ENCODE measurements around the gene PHYKPL.

Gene PHYKPL

DNA sequence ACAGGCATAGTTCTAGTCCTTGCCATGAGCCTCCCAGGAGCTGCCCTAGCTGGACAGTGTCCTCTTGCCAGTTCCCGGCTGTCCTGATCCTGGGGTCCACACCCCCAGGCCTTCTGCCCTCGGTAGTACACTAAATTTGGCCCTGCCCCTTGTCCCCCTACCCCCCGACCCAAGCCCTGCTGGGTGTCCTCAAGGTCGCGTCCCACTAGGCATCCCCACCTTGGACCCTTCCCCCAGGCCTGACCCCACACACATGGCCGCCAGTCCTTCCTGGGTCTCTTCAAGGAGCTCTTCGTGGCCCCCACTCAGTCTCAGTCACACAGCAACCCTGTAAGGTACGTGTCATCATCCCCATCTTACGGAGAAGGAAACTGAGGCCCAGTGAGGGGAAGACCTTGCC lies 40.0 kb upstream of the PHYKPL start:
- in situ Hi-C loops (cut with HindIII; ENCODE audit: low sequenced_read_pairs), result no loop called here
- no peak overlapping the region for H3K4me3 ChIP-seq (ENCODE audit: low read depth, low read length)
- DNase-seq (ENCODE audit: low read depth), result no peak
- TF ChIP-seq, protein P1, sequence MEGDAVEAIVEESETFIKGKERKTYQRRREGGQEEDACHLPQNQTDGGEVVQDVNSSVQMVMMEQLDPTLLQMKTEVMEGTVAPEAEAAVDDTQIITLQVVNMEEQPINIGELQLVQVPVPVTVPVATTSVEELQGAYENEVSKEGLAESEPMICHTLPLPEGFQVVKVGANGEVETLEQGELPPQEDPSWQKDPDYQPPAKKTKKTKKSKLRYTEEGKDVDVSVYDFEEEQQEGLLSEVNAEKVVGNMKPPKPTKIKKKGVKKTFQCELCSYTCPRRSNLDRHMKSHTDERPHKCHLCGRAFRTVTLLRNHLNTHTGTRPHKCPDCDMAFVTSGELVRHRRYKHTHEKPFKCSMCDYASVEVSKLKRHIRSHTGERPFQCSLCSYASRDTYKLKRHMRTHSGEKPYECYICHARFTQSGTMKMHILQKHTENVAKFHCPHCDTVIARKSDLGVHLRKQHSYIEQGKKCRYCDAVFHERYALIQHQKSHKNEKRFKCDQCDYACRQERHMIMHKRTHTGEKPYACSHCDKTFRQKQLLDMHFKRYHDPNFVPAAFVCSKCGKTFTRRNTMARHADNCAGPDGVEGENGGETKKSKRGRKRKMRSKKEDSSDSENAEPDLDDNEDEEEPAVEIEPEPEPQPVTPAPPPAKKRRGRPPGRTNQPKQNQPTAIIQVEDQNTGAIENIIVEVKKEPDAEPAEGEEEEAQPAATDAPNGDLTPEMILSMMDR (IDR thresholded peaks at IDR 0.05; ENCODE audit: low read depth, low read length, missing control alignments), result no peak

DNA sequence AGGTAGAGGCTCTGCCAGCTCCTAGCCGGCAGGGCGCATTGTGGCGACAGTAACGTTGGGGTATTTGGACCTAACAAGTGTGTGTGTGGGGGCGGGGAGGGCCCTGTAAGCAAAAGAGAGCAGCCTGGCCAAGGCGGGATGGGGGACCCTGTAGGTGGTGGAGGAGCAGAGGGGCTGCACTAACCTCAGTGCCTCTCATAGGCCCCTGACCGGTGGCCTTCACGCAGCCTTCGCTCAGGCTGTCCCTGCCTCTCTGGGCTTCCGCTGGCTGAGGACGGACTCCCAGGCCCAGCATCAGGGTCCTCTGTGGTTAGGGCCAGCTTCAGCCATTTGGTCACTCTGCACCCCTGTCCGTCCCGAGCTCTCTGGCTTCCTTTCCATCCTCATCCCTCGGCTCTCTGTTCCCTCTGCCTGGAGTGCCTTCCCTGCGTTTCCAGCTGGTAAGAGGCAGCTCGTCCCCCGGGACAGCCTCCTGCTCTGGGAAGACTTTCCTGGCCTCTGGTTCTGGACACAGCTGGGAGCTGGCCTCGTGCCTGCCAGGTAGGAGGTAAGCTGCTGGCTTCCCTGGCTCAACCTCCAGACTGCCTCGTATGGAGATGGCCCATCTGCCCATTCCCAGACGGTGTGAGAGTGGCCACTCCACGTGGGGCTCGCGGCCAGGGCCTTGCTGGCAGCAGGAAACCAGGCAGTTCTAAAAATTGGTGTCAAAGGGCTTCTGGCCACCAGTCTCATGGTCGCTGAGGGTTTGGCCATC lies 39.3 kb upstream of the PHYKPL start:
- no peak overlapping the region for H3K4me3 ChIP-seq (ENCODE audit: low read depth, low read length)
- TF ChIP-seq, protein P1 (IDR thresholded peaks at IDR 0.05; ENCODE audit: low read depth, low read length, missing control alignments), result no peak
- in situ Hi-C loops (cut with HindIII; ENCODE audit: low sequenced_read_pairs), result no loop called here

DNA sequence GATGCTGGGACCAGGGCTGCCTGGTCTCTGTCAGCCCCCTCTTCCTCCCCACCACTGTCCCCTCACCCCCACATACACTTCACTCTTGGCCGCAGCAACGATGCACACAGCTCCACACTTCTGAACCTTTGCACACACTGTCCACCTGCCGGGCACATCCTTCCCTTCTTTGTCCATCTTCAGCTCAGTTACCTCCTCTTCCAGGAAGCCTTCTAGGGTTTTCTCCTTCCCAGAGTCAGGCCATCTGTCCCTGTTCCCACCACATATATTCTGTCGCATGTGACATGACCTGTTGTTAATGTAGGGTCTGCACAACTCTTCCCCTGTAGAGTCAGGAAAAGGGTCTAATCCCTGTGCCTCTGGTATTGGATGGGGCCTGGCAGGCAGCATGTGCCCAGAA lies 38.6 kb upstream of the PHYKPL start:
- H3K4me3 ChIP-seq (ENCODE audit: low read depth, low read length), result no peak overlapping the region
- in situ Hi-C loops (cut with HindIII; ENCODE audit: low sequenced_read_pairs), result no loop called here
- TF ChIP-seq, protein P1 (IDR thresholded peaks at IDR 0.05; ENCODE audit: low read depth, low read length, missing control alignments), result no peak
- no peak for DNase-seq (ENCODE audit: low read depth)

More for the DNA sequence above, 39.3 kb upstream of the PHYKPL start:
- no peak for DNase-seq (ENCODE audit: low read depth)

DNA sequence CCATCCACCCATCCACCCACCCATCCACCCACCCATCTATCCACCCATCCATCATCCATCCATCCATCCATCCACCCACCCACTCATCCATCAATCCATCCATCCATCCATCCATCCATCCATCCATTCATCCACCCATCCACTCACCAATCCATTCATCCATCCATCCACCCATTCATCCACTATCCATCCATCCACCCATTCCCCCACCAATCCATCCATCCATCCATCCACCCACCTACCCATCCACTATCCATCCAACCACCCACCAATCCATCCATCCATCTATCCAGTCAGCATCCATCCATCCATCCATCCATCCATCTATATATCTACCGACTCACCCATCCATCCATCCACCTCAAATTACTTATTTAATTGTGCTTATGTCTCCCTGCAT lies 36.9 kb upstream of the PHYKPL start:
- TF ChIP-seq, protein P1 (IDR thresholded peaks at IDR 0.05; ENCODE audit: low read depth, low read length, missing control alignments), result no peak
- no peak for DNase-seq (ENCODE audit: low read depth)
- H3K4me3 ChIP-seq (ENCODE audit: low read depth, low read length), result no peak overlapping the region
- in situ Hi-C loops (cut with HindIII; ENCODE audit: low sequenced_read_pairs), result no loop called here

DNA sequence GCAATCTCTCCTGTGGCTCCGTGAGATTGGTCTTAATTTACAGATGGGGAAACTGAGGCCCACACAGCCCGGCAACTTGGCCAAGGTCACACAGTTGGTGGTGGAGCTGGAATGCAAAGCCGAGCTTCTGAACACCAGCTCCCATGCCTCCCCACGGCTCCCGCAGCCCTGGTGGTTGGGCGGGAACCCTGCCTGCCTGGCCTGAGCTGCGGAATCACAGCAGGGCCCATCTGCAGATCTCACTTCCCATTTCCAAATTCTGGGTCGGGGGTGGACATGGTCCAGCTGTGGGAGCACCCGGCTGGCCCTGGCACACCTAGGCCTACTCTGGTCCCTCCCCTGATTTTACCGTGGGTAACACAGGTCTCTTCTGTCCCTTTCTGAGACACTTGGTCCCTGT lies 35.3 kb upstream of the PHYKPL start:
- TF ChIP-seq, protein P1 (IDR thresholded peaks at IDR 0.05; ENCODE audit: low read depth, low read length, missing control alignments), result no peak
- in situ Hi-C loops (cut with HindIII; ENCODE audit: low sequenced_read_pairs), result no loop called here
- no peak for DNase-seq (ENCODE audit: low read depth)
- H3K4me3 ChIP-seq (ENCODE audit: low read depth, low read length), result no peak overlapping the region

DNA sequence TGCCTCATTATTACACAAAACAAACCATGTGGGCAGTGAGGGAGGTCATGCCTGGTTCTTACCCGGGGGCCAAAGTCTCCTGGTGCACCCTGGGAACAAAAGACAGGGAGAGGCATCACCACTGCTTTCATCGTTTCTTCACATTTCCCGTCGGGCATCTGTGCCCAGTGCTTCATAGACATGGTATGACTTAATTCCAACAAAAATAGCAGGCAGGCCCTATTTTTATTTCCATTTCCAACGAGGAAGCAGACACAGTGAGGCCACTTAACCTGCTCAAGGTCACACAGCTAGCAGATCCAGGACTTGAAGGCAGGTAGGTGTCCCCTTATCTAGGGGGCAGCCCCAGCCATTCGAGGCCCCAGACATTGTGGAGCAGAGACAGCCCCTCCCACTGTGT lies 34.6 kb upstream of the PHYKPL start:
- no peak for DNase-seq (ENCODE audit: low read depth)
- TF ChIP-seq, protein P1 (IDR thresholded peaks at IDR 0.05; ENCODE audit: low read depth, low read length, missing control alignments), result no peak
- in situ Hi-C loops (cut with HindIII; ENCODE audit: low sequenced_read_pairs), result no loop called here
- H3K4me3 ChIP-seq (ENCODE audit: low read depth, low read length), result no peak overlapping the region

All from astrocyte of the cerebellum (primary cell).